Endothelial cell (in vitro differentiated cells): ENCODE data around the gene RNASE1. TPM values are rescaled to one million over a fixed set of nuclear protein-coding genes. Genes with fewer than 3 reads are reported as not detected.

Experiments used
- DNase-seq: peaks from one replicate; pipeline ENCODE4 v3.0.0; 2021; ENCODE audit warnings: low spot score
- H3K27ac Mint-ChIP-seq: one replicate; pipeline ENCODE4 v1.8.0; 2021; ENCODE audit warnings: mixed read lengths, inconsistent platforms; ENCODE audit not compliant: unreplicated experiment
- H3K27me3 Mint-ChIP-seq: one replicate; pipeline ENCODE4 v1.8.0; 2021; ENCODE audit warnings: mild to moderate bottlenecking, moderate library complexity, mixed read lengths, inconsistent platforms; ENCODE audit not compliant: unreplicated experiment
- H3K36me3 Mint-ChIP-seq: one replicate; pipeline ENCODE4 v1.8.0; 2021; ENCODE audit warnings: mild to moderate bottlenecking, low read depth, mixed read lengths, inconsistent platforms; ENCODE audit not compliant: unreplicated experiment
- H3K4me1 Mint-ChIP-seq: one replicate; pipeline ENCODE4 v1.8.0; 2021; ENCODE audit warnings: mild to moderate bottlenecking, mixed read lengths, inconsistent platforms; ENCODE audit not compliant: unreplicated experiment
- H3K4me3 Mint-ChIP-seq: one replicate; pipeline ENCODE4 v1.8.0; 2021; ENCODE audit warnings: mild to moderate bottlenecking, mixed read lengths, inconsistent platforms; ENCODE audit not compliant: unreplicated experiment
- H3K9me3 Mint-ChIP-seq: one replicate; pipeline ENCODE4 v1.8.0; 2021; ENCODE audit warnings: mixed read lengths, inconsistent platforms; ENCODE audit not compliant: unreplicated experiment
- CTCF ChIP-seq: fragments of 200-600 bp; sonication (generic); IDR thresholded peaks from one replicate; pipeline ENCODE4 v1.5.0; 2021; ENCODE audit warnings: antibody characterized with exemption; ENCODE audit not compliant: unreplicated experiment
- total RNA-seq: library from RNA; stranded (reverse); fragmentation: NEBNext Ultra II Directional; extraction: Animal tissue kit (Norgen Biotek cat#: 25700); gene quantifications from one replicate; pipeline ENCODE4 v1.2.1, GENCODE V29; 2021; ENCODE audit not compliant: unreplicated experiment

RNASE1 gene
- total RNA-seq, 1 donor from 2014 or later, result 31.6 TPM

GRCh38 chr14:20808162-20808483, 5.5 kb upstream of the RNASE1 start:
- TF ChIP-seq CTCF, result no peak
- Mint-ChIP-seq H3K36me3 (no peaks in the 10 kb centered on the region), H3K4me1 (peaks cover 52% of the 10 kb centered on the region), H3K9me3 (no peaks in the 10 kb centered on the region), H3K27me3 (peaks cover 4% of the 10 kb centered on the region), H3K27ac (no peak overlapping the region), H3K4me3 (no peak overlapping the region)
- DNase-seq, result no peak

- Mint-ChIP-seq H3K4me1 (peaks cover 53% of the 10 kb centered on the region), H3K9me3 (no peaks in the 10 kb centered on the region), H3K4me3 (no peak overlapping the region), H3K36me3 (no peaks in the 10 kb centered on the region), H3K27me3 (peaks cover 6% of the 10 kb centered on the region), H3K27ac (no peak overlapping the region)
- TF ChIP-seq CTCF, result no peak
- no peak for DNase-seq
Observed at GRCh38 chr14:20807304-20808161, 4.9 kb upstream of the RNASE1 start.

- no peak for DNase-seq
- Mint-ChIP-seq H3K36me3 (peaks cover 8% of the 10 kb centered on the region), H3K9me3 (no peaks in the 10 kb centered on the region), H3K27me3 (peaks cover 6% of the 10 kb centered on the region), H3K4me1 (peaks cover 61% of the 10 kb centered on the region), H3K4me3 (no peak overlapping the region), H3K27ac (no peak overlapping the region)
- TF ChIP-seq CTCF, result no peak
Observed at GRCh38 chr14:20805485-20805884, 2.8 kb upstream of the RNASE1 start.

GRCh38 chr14:20803223-20803622, 579 bp upstream of the RNASE1 start:
- peaks cover 53% of the 10 kb centered on the region for H3K4me1 Mint-ChIP-seq
- no peak overlapping the region for H3K27ac Mint-ChIP-seq
- TF ChIP-seq CTCF, result no peak
- peaks cover 8% of the 10 kb centered on the region for H3K36me3 Mint-ChIP-seq
- H3K27me3 Mint-ChIP-seq, result peaks cover 8% of the 10 kb centered on the region
- no peak overlapping the region for H3K4me3 Mint-ChIP-seq
- no peak for DNase-seq
- no peaks in the 10 kb centered on the region for H3K9me3 Mint-ChIP-seq

GRCh38 chr14:20801726-20802125, 918 bp downstream of the RNASE1 start:
- Mint-ChIP-seq H3K4me3 (no peak overlapping the region), H3K36me3 (peaks cover 8% of the 10 kb centered on the region), H3K27me3 (peaks cover 8% of the 10 kb centered on the region), H3K9me3 (no peaks in the 10 kb centered on the region), H3K4me1 (peaks cover 51% of the 10 kb centered on the region), H3K27ac (peak overlapping the region; percentile 100)
- TF ChIP-seq CTCF, result no peak
- DNase-seq, result no peak
